ENCODE results near the gene OSBPL1A.

OSBPL1A gene

GRCh38 chr18:24138789-24139616 lies 258.6 kb downstream of the OSBPL1A start, which contains the start of gene CABYR:
Gene CABYR, plus strand, starts transcription at chr18:24139062. Its CDS starts 4,053 bp downstream, at chr18:24143115.
- H3K4me3 ChIP-seq (ENCODE audit: low read length): no peak within 1 kb of the TSS
- H4K20me1 ChIP-seq (ENCODE audit: insufficient read depth, low read length): no peaks in the 10 kb centered on the region
- peaks cover 16% of the 10 kb centered on the region for H3K36me3 ChIP-seq (replicated peaks; ENCODE audit: low read depth, low read length)
- H3K9ac ChIP-seq (ENCODE audit: low read length): no peak within 1 kb of the TSS
- no peaks in the 10 kb centered on the region for H3K9me3 ChIP-seq (ENCODE audit: insufficient read depth, low read length)
- H3K27ac ChIP-seq (ENCODE audit: low read length): no peak within 1 kb of the TSS
- no peaks in the 10 kb centered on the region for H3K79me2 ChIP-seq (ENCODE audit: low read length)
- no peak within 1 kb of the TSS for H2AFZ ChIP-seq (ENCODE audit: low read depth, low read length)
- H3K27me3 ChIP-seq (ENCODE audit: low read depth, low read length): no peaks in the 10 kb centered on the region
- H3K4me1 ChIP-seq (ENCODE audit: low read length): peaks cover 3% of the 10 kb centered on the region; the same call in 1 of the 2 replicates
- TF ChIP-seq EZH2phosphoT487 (IDR thresholded peaks at IDR 0.05; ENCODE audit: low read depth) (no peak), CTCF (IDR thresholded peaks at IDR 0.05; ENCODE audit: low read depth, low read length) (no peak)
- no peak within 1 kb of the TSS for H3K4me2 ChIP-seq (ENCODE audit: low read length)

GRCh38 chr18:24138409-24138788 lies 259.2 kb downstream of the OSBPL1A start:
- Histone ChIP-seq H3K4me3 (ENCODE audit: low read length) (no peak overlapping the region), H3K27me3 (ENCODE audit: low read depth, low read length) (no peaks in the 10 kb centered on the region), H3K9ac (ENCODE audit: low read length) (no peak overlapping the region), H3K4me1 (ENCODE audit: low read length) (peaks cover 3% of the 10 kb centered on the region; the same call in 1 of the 2 replicates), H3K9me3 (ENCODE audit: insufficient read depth, low read length) (no peaks in the 10 kb centered on the region), H3K36me3 (replicated peaks; ENCODE audit: low read depth, low read length) (peaks cover 16% of the 10 kb centered on the region), H2AFZ (ENCODE audit: low read depth, low read length) (no peak overlapping the region), H3K79me2 (ENCODE audit: low read length) (no peaks in the 10 kb centered on the region), H4K20me1 (ENCODE audit: insufficient read depth, low read length) (no peaks in the 10 kb centered on the region), H3K4me2 (ENCODE audit: low read length) (no peak overlapping the region), H3K27ac (ENCODE audit: low read length) (no peak overlapping the region)
- no peak for TF ChIP-seq CTCF (IDR thresholded peaks at IDR 0.05; ENCODE audit: low read depth, low read length)
- TF ChIP-seq EZH2phosphoT487 (IDR thresholded peaks at IDR 0.05; ENCODE audit: low read depth): no peak

- no peak overlapping the region for H2AFZ ChIP-seq (ENCODE audit: low read depth, low read length)
- no peaks in the 10 kb centered on the region for H3K27me3 ChIP-seq (ENCODE audit: low read depth, low read length)
- H3K9me3 ChIP-seq (ENCODE audit: insufficient read depth, low read length): no peaks in the 10 kb centered on the region
- TF ChIP-seq CTCF (IDR thresholded peaks at IDR 0.05; ENCODE audit: low read depth, low read length) (no peak), EZH2phosphoT487 (IDR thresholded peaks at IDR 0.05; ENCODE audit: low read depth) (no peak)
- H3K36me3 ChIP-seq (replicated peaks; ENCODE audit: low read depth, low read length): peaks cover 20% of the 10 kb centered on the region
- no peak overlapping the region for H3K4me2 ChIP-seq (ENCODE audit: low read length)
- no peak overlapping the region for H3K27ac ChIP-seq (ENCODE audit: low read length)
- H4K20me1 ChIP-seq (ENCODE audit: insufficient read depth, low read length): no peaks in the 10 kb centered on the region
- H3K79me2 ChIP-seq (ENCODE audit: low read length): no peaks in the 10 kb centered on the region
- no peak overlapping the region for H3K9ac ChIP-seq (ENCODE audit: low read length)
- H3K4me1 ChIP-seq (ENCODE audit: low read length): peaks cover 3% of the 10 kb centered on the region; the same call in 1 of the 2 replicates
- no peak overlapping the region for H3K4me3 ChIP-seq (ENCODE audit: low read length)
Measured at GRCh38 chr18:24136967-24137373, 260.7 kb downstream of the OSBPL1A start.

GRCh38 chr18:24130494-24130893 lies 267.1 kb downstream of the OSBPL1A start:
- Histone ChIP-seq H3K4me3 (ENCODE audit: low read length) (no peak overlapping the region), H3K79me2 (ENCODE audit: low read length) (no peaks in the 10 kb centered on the region), H3K36me3 (replicated peaks; ENCODE audit: low read depth, low read length) (peaks cover 26% of the 10 kb centered on the region), H3K4me2 (ENCODE audit: low read length) (no peak overlapping the region), H3K9me3 (ENCODE audit: insufficient read depth, low read length) (no peaks in the 10 kb centered on the region), H3K4me1 (ENCODE audit: low read length) (peaks cover 4% of the 10 kb centered on the region; the same call in 1 of the 2 replicates), H3K9ac (ENCODE audit: low read length) (no peak overlapping the region), H3K27ac (ENCODE audit: low read length) (no peak overlapping the region), H3K27me3 (ENCODE audit: low read depth, low read length) (no peaks in the 10 kb centered on the region), H2AFZ (ENCODE audit: low read depth, low read length) (no peak overlapping the region), H4K20me1 (ENCODE audit: insufficient read depth, low read length) (no peaks in the 10 kb centered on the region)
- TF ChIP-seq CTCF (IDR thresholded peaks at IDR 0.05; ENCODE audit: low read depth, low read length) (no peak), EZH2phosphoT487 (IDR thresholded peaks at IDR 0.05; ENCODE audit: low read depth) (no peak)

Data from OCI-LY3 (cell line).